GM20431 (cell line): ENCODE data around the gene DPM2.

Experiments used
- in situ Hi-C: fragments of 300-500 bp; cut with MseI, MboI; formaldehyde crosslinking; loops from one replicate; pipeline ENCODE4 v1.15.0; 2020; ENCODE audit warnings: low sequenced_read_pairs; ENCODE audit not compliant: unreplicated experiment

The DPM2 gene

GRCh38 chr9:127923046-127923445 is 14.6 kb downstream of the DPM2 start:
- in situ Hi-C loops, result no loop called here

GRCh38 chr9:127921557-127922120 is 16.0 kb downstream of the DPM2 start:
- in situ Hi-C loops, result no loop called here

GRCh38 chr9:127920794-127921193 is 16.9 kb downstream of the DPM2 start:
- in situ Hi-C loops, result no loop called here

GRCh38 chr9:127919253-127919815 is 18.3 kb downstream of the DPM2 start:
- in situ Hi-C loops, result no loop called here

- in situ Hi-C loops, result no loop called here
Observed at GRCh38 chr9:127918183-127919107, 19.2 kb downstream of the DPM2 start.

GRCh38 chr9:127917603-127918002 is 20.1 kb downstream of the DPM2 start:
- in situ Hi-C loops, result no loop called here

GRCh38 chr9:127916720-127917581 is 20.7 kb downstream of the DPM2 start, which contains the start of gene ST6GALNAC4:
Gene ST6GALNAC4 (minus strand): TSS chr9:127917041. CDS start chr9:127916419, 622 bp downstream.
- in situ Hi-C loops, result no loop called here

- in situ Hi-C loops, result no loop called here
Observed at GRCh38 chr9:127915801-127916719, 21.6 kb downstream of the DPM2 start.

- in situ Hi-C loops, result no loop called here
Observed at GRCh38 chr9:127915325-127915752, 22.3 kb downstream of the DPM2 start.

GRCh38 chr9:127913682-127914081 is 24.0 kb downstream of the DPM2 start:
- in situ Hi-C loops, result no loop called here

GRCh38 chr9:127912882-127913281 is 24.8 kb downstream of the DPM2 start:
- in situ Hi-C loops, result no loop called here

- in situ Hi-C loops, result no loop called here
Observed at GRCh38 chr9:127912296-127912695, 25.4 kb downstream of the DPM2 start.

- in situ Hi-C loops, result no loop called here
Observed at GRCh38 chr9:127910613-127911205, 26.9 kb downstream of the DPM2 start.

- in situ Hi-C loops, result no loop called here
Observed at GRCh38 chr9:127909839-127910273, 27.8 kb downstream of the DPM2 start.

- in situ Hi-C loops, result no loop called here
Observed at GRCh38 chr9:127908660-127908926, 29.1 kb downstream of the DPM2 start.

- in situ Hi-C loops, result no loop called here
Observed at GRCh38 chr9:127907867-127908659, 29.6 kb downstream of the DPM2 start.

- in situ Hi-C loops, result no loop called here
Observed at GRCh38 chr9:127905788-127906191, 31.9 kb downstream of the DPM2 start.
